PC-9 (cell line): ENCODE measurements around the gene BRPF3.

Experiments
- EZH2 ChIP-seq: fragments of 200-600 bp; sonication (generic); IDR thresholded peaks from 2 replicates; pipeline ENCODE4 v1.8.0; 2017; ENCODE audit warnings: antibody characterized with exemption, low read depth
- TF ChIP-seq, protein P1 (sequence below): fragments of 200-600 bp; sonication (generic); conservative IDR thresholded peaks from 2 replicates; pipeline ENCODE4 v1.6.1; 2017; ENCODE audit warnings: mixed run types, antibody characterized with exemption, mild to moderate bottlenecking, moderate library complexity

DNA sequence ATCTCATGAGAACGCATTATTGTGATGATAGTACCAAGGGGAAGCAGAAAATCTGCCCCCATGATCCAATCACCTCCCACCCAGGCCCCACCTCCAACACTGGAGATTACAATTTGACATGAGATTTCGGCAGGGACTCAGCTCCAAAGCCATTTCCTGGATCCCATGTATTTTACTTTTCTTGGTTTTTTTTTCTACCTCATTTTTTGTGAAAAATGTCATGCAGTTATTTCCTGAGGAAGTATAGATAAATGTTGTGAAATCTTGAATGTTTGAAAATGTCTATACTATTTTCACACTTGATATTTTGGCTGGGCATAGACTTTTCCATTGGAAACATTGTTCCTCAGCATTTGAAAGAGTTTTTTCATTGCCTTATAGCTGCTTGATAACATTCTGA is 9.1 kb upstream of the BRPF3 start:
- TF ChIP-seq EZH2, result no peak
- TF ChIP-seq, protein P1, sequence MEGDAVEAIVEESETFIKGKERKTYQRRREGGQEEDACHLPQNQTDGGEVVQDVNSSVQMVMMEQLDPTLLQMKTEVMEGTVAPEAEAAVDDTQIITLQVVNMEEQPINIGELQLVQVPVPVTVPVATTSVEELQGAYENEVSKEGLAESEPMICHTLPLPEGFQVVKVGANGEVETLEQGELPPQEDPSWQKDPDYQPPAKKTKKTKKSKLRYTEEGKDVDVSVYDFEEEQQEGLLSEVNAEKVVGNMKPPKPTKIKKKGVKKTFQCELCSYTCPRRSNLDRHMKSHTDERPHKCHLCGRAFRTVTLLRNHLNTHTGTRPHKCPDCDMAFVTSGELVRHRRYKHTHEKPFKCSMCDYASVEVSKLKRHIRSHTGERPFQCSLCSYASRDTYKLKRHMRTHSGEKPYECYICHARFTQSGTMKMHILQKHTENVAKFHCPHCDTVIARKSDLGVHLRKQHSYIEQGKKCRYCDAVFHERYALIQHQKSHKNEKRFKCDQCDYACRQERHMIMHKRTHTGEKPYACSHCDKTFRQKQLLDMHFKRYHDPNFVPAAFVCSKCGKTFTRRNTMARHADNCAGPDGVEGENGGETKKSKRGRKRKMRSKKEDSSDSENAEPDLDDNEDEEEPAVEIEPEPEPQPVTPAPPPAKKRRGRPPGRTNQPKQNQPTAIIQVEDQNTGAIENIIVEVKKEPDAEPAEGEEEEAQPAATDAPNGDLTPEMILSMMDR, result no peak
